Frontal cortex (tissue), 4 donors: Measurements from ENCODE around the gene MYO9B. TPM values are rescaled to one million over a fixed set of nuclear protein-coding genes. Genes with fewer than 3 reads are reported as not detected.

Experiments used
- DNase-seq, 2 donors: peaks; one replicate each; pipeline ENCODE4 v3.0.0; 2012; ENCODE audit warnings: low spot score in 2 of 2
- FAIRE-seq: peaks from 2 replicates; lab custom pipeline; 2012; peaks lifted over from hg19 to GRCh38; lab: Jason Lieb, UNC
- total RNA-seq: library from RNA; depleted of rRNA; stranded (reverse); fragments of >200 nt; gene quantifications from one replicate; pipeline ENCODE4 v1.2.3, GENCODE V29; 2014
- donor health status: control.
- donor health status: control.
- donor health status: control.

MYO9B gene
- total RNA-seq, 1 donor from 2014 or later, result 21.2 TPM

- DNase-seq, result no peak
- FAIRE-seq, result no peak
Observed at GRCh38 chr19:17232258-17232657, 156.7 kb downstream of the MYO9B start.

- DNase-seq, result peak in 1 of 2 donors; percentile 62
- FAIRE-seq, result no peak
Observed at GRCh38 chr19:17234911-17235299, 159.3 kb downstream of the MYO9B start.

GRCh38 chr19:17235300-17235970, 159.9 kb downstream of the MYO9B start:
- DNase-seq (peak; percentile 77 to 80), FAIRE-seq (no peak)

- no peak for FAIRE-seq
- no peak for DNase-seq
Observed at GRCh38 chr19:17235971-17236777, 160.6 kb downstream of the MYO9B start.

- FAIRE-seq, result no peak
- DNase-seq, result no peak
Observed at GRCh38 chr19:17236811-17237543, 161.4 kb downstream of the MYO9B start.

- no peak for FAIRE-seq
- no peak for DNase-seq
Observed at GRCh38 chr19:17237747-17238706, 162.4 kb downstream of the MYO9B start.

GRCh38 chr19:17240062-17240752, 164.6 kb downstream of the MYO9B start:
- no peak for DNase-seq
- no peak for FAIRE-seq

GRCh38 chr19:17240826-17241399, 165.3 kb downstream of the MYO9B start:
- DNase-seq (no peak), FAIRE-seq (no peak)

- DNase-seq (no peak), FAIRE-seq (no peak)
Observed at GRCh38 chr19:17242431-17243208, 167.0 kb downstream of the MYO9B start.

- FAIRE-seq, result no peak
- DNase-seq, result no peak
Observed at GRCh38 chr19:17243211-17243829, 167.7 kb downstream of the MYO9B start.

- FAIRE-seq, result no peak
- no peak for DNase-seq
Observed at GRCh38 chr19:17243830-17244617, 168.4 kb downstream of the MYO9B start.

- FAIRE-seq, result no peak
- DNase-seq, result peak in 1 of 2 donors; percentile 72
Observed at GRCh38 chr19:17244618-17245534, 169.3 kb downstream of the MYO9B start.

GRCh38 chr19:17245535-17245984, 170.0 kb downstream of the MYO9B start, which contains the start of gene NR2F6:
NR2F6 (minus strand) TSS chr19:17245919; CDS start chr19:17245220, 699 bp downstream.
- DNase-seq, result no peak

GRCh38 chr19:17246681-17247425, 171.3 kb downstream of the MYO9B start:
- FAIRE-seq (no peak), DNase-seq (no peak)

More at GRCh38 chr19:17245535-17245984, 170.0 kb downstream of the MYO9B start, which contains the start of gene NR2F6:
- FAIRE-seq, result no peak
